ENCODE measurements around the gene DCDC1.

GRCh38 chr11:30917859-30918478 is 451.6 kb downstream of the DCDC1 start:
- TF ChIP-seq POLR2A (IDR thresholded peaks at IDR 0.05) (no peak), CTCF (IDR thresholded peaks at IDR 0.05) (peak; percentile 38 to 86 (median 65))
